Measurements from ENCODE around the gene CGA. TPM values are rescaled to one million over a fixed set of nuclear protein-coding genes. Genes with fewer than 3 reads are reported as not detected.
A peak's percentile ranks its signal among the peaks of the same experiment; 100 is the strongest.

The CGA gene
- total and polyA plus RNA-seq, 8 donors, result 0.28 to 6.0 (median 0.44) TPM; not detected in 3

DNA sequence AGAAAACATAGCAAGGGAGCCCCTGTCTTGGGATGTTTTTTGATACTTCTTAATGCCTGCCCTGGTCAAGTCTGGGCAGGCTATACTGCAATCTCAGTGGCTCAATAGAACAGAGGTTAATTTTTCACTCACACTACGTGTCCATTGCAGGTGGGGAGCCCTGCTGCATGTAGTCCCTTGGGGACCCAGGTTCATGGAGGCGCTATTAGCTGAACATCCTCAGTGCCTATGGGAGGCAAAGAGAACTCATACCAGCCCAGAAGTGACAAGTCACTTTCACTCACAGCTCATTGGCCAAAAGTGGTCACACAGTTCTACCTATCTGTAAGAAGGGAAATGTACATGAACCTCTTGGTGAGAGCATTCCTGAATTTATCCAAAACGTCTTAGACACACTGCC lies 23.2 kb downstream of the CGA start:
- ATAC-seq, result no peak
- DNase-seq, result no peak
- H3K36me3 ChIP-seq, result no peaks in the 10 kb centered on the region
- H3K27ac ChIP-seq, result no peak overlapping the region
- H3K9me3 ChIP-seq, result no peaks in the 10 kb centered on the region
- intact Hi-C loops (cut with DNase I), result no loop called here
- TF ChIP-seq, protein P1, sequence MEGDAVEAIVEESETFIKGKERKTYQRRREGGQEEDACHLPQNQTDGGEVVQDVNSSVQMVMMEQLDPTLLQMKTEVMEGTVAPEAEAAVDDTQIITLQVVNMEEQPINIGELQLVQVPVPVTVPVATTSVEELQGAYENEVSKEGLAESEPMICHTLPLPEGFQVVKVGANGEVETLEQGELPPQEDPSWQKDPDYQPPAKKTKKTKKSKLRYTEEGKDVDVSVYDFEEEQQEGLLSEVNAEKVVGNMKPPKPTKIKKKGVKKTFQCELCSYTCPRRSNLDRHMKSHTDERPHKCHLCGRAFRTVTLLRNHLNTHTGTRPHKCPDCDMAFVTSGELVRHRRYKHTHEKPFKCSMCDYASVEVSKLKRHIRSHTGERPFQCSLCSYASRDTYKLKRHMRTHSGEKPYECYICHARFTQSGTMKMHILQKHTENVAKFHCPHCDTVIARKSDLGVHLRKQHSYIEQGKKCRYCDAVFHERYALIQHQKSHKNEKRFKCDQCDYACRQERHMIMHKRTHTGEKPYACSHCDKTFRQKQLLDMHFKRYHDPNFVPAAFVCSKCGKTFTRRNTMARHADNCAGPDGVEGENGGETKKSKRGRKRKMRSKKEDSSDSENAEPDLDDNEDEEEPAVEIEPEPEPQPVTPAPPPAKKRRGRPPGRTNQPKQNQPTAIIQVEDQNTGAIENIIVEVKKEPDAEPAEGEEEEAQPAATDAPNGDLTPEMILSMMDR (IDR thresholded peaks at IDR 0.05), result no peak
- peaks cover 0 to 16% of the 10 kb centered on the region in 2 donors for H3K27me3 ChIP-seq
- H3K4me3 ChIP-seq, result no peak overlapping the region
- no peaks in the 10 kb centered on the region for H3K4me1 ChIP-seq

- no peak for DNase-seq
- no peak overlapping the region for H3K27ac ChIP-seq
- H3K36me3 ChIP-seq, result no peaks in the 10 kb centered on the region
- intact Hi-C loops (cut with DNase I), result no loop called here
- peaks cover 0 to 17% of the 10 kb centered on the region in 2 donors for H3K27me3 ChIP-seq
- H3K9me3 ChIP-seq, result no peaks in the 10 kb centered on the region
- H3K4me1 ChIP-seq, result no peaks in the 10 kb centered on the region
- H3K4me3 ChIP-seq, result no peak overlapping the region
- TF ChIP-seq, protein P1 (IDR thresholded peaks at IDR 0.05), result no peak
- no peak for ATAC-seq
These were observed 24.2 kb downstream of the CGA start for GRCh38 chr6:87070741-87071140.

GRCh38 chr6:87068795-87069194 lies 26.1 kb downstream of the CGA start:
- H3K4me1 ChIP-seq, result no peaks in the 10 kb centered on the region
- no peaks in the 10 kb centered on the region for H3K36me3 ChIP-seq
- no peak overlapping the region for H3K27ac ChIP-seq
- ATAC-seq (no peak), DNase-seq (no peak)
- H3K4me3 ChIP-seq, result no peak overlapping the region
- H3K27me3 ChIP-seq, result peaks cover 0 to 17% of the 10 kb centered on the region in 2 donors
- TF ChIP-seq, protein P1 (IDR thresholded peaks at IDR 0.05), result no peak
- intact Hi-C loops (cut with DNase I), result no loop called here
- no peaks in the 10 kb centered on the region for H3K9me3 ChIP-seq

- DNase-seq (peak in 2 of 4 donors; percentile 53 to 71), ATAC-seq (peak; percentile 66)
- intact Hi-C loops (cut with DNase I), result no loop called here
- H3K9me3 ChIP-seq, result no peaks in the 10 kb centered on the region
- H3K27me3 ChIP-seq, result peaks cover 0 to 18% of the 10 kb centered on the region in 2 donors
- H3K36me3 ChIP-seq, result no peaks in the 10 kb centered on the region
- H3K27ac ChIP-seq, result no peak overlapping the region
- H3K4me1 ChIP-seq, result no peaks in the 10 kb centered on the region
- H3K4me3 ChIP-seq, result no peak overlapping the region
- TF ChIP-seq, protein P1 (IDR thresholded peaks at IDR 0.05), result peak in 1 of 2 donors; percentile 27
These were observed 28.2 kb downstream of the CGA start for GRCh38 chr6:87066449-87067333.

DNA sequence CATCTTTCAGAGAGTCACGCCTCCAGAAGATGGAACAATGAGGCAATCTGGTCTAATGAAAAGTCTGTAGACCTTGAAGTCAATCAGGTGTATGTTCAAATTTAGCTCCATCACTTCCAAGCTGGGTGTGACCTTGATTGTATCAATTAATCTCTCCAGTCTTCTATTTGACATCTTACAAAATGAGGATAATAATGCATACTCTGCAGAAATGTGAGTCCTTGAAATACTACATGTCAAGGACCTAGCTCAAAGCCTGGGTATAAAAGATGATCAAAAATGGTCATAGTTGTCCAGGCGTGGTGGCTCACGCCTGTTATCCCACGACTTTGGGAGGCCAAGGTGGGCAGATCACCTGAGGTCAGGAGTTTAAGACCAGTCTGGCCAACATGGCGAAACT lies 29.8 kb downstream of the CGA start:
- no peak for ATAC-seq
- intact Hi-C loops (cut with DNase I), result no loop called here
- Histone ChIP-seq H3K36me3 (no peaks in the 10 kb centered on the region), H3K27me3 (peaks cover 0 to 17% of the 10 kb centered on the region in 2 donors), H3K4me1 (no peaks in the 10 kb centered on the region), H3K9me3 (no peaks in the 10 kb centered on the region), H3K27ac (no peak overlapping the region), H3K4me3 (no peak overlapping the region)
- DNase-seq, result no peak
- TF ChIP-seq, protein P1 (IDR thresholded peaks at IDR 0.05), result no peak

All from left lung (tissue), 10 donors.